AG20443 (cell line): Measurements from ENCODE around the gene CPT1B.
A peak's percentile ranks its signal among the peaks of the same experiment; 100 is the strongest.
"Not testable (repeated sequence)": the region's sequence is repeated elsewhere in the genome, so short reads cannot be mapped to it uniquely, and the experiment has no call there.

Experiments
- DNase-seq: peaks from one replicate; pipeline ENCODE4 v3.0.0; 2012; ENCODE audit warnings: low spot score, mixed read lengths

The CPT1B gene

GRCh38 chr22:50609599-50609998, 31.4 kb upstream of the CPT1B start:
- no peak for DNase-seq

- no peak for DNase-seq
These were observed 30.8 kb upstream of the CPT1B start for GRCh38 chr22:50608996-50609395.

GRCh38 chr22:50608058-50608840, 30.0 kb upstream of the CPT1B start:
- not testable (repeated sequence) for DNase-seq

GRCh38 chr22:50607659-50608020, 29.4 kb upstream of the CPT1B start:
- no peak for DNase-seq

GRCh38 chr22:50606946-50607658, 28.9 kb upstream of the CPT1B start:
- DNase-seq = no peak

GRCh38 chr22:50606165-50606945, 28.1 kb upstream of the CPT1B start:
- peak; percentile 29 for DNase-seq

- DNase-seq = peak; percentile 11
These were observed 27.4 kb upstream of the CPT1B start for GRCh38 chr22:50605613-50606074.

GRCh38 chr22:50605002-50605612, 26.9 kb upstream of the CPT1B start:
- no peak for DNase-seq

GRCh38 chr22:50604256-50605001, 26.2 kb upstream of the CPT1B start:
- DNase-seq = no peak

GRCh38 chr22:50603511-50604255, 25.5 kb upstream of the CPT1B start:
- DNase-seq = peak; percentile 23

GRCh38 chr22:50602338-50602700, 24.1 kb upstream of the CPT1B start:
- DNase-seq = no peak

GRCh38 chr22:50601669-50602337, 23.6 kb upstream of the CPT1B start:
- peak; percentile 9 for DNase-seq

GRCh38 chr22:50600967-50601668, 22.9 kb upstream of the CPT1B start:
- DNase-seq = peak; percentile 17

GRCh38 chr22:50600538-50600937, 22.3 kb upstream of the CPT1B start, which contains the start of gene MAPK8IP2:
Gene MAPK8IP2, plus strand, starts transcription at chr22:50600793. Its CDS starts 26 bp downstream, at chr22:50600819.
- DNase-seq = peak; percentile 42

GRCh38 chr22:50599816-50600455, 21.7 kb upstream of the CPT1B start:
- peak; percentile 93 for DNase-seq

- DNase-seq = no peak
These were observed 18.9 kb upstream of the CPT1B start for GRCh38 chr22:50597097-50597496.

- no peak for DNase-seq
These were observed 17.0 kb upstream of the CPT1B start for GRCh38 chr22:50595189-50595588.

- no peak for DNase-seq
These were observed 9.2 kb upstream of the CPT1B start for GRCh38 chr22:50587407-50587806.

GRCh38 chr22:50586416-50586815, 8.2 kb upstream of the CPT1B start:
- no peak for DNase-seq
